ENCODE results near the gene ADGB. TPM values are rescaled to one million over a fixed set of nuclear protein-coding genes. Genes with fewer than 3 reads are reported as not detected.

Gene ADGB
- total and polyA plus RNA-seq, 2 of the 13 experiments (the other 11 are each of a cell fraction or from before 2014, with no cell fraction given): not detected

GRCh38 chr6:146857180-146857979 is 258.6 kb downstream of the ADGB start (continued):
- TF ChIP-seq SKIL (CRISPR knock-in tag; IDR thresholded peaks at IDR 0.05; ENCODE audit: borderline replicate concordance): no peak
- no peak for TF ChIP-seq DPF2 (CRISPR knock-in tag; IDR thresholded peaks at IDR 0.05; ENCODE audit: borderline replicate concordance, low read depth)
- no peak for TF ChIP-seq ZFP62 (CRISPR knock-in tag; IDR thresholded peaks at IDR 0.05)
- TF ChIP-seq PATZ1 (CRISPR knock-in tag; IDR thresholded peaks at IDR 0.05): 0 out of 2 replicates have a peak, but pooled peaks have one; percentile 32
- 0 out of 2 replicates have a peak, but pooled peaks have one; percentile 39 for TF ChIP-seq ZSCAN29 (CRISPR knock-in tag; conservative IDR thresholded peaks at IDR 0.05)
- no peak for TF ChIP-seq FOXP1 (IDR thresholded peaks at IDR 0.05)
- TF ChIP-seq FOXP1 (CRISPR knock-in tag; IDR thresholded peaks at IDR 0.05): no peak; the same call in 1 of the 2 replicates
- TF ChIP-seq HNF4G (IDR thresholded peaks at IDR 0.05; ENCODE audit: borderline replicate concordance, low read depth, low read length): no peak; the same call in 1 of the 2 replicates
- no peak for TF ChIP-seq HNF4G (CRISPR knock-in tag; IDR thresholded peaks at IDR 0.05; ENCODE audit: borderline replicate concordance, low read depth)
- peak; percentile 40; the same call in 1 of the 2 replicates for TF ChIP-seq SAP130 (CRISPR knock-in tag; IDR thresholded peaks at IDR 0.05; ENCODE audit: low read depth)
- no peak for TF ChIP-seq CERS6 (CRISPR knock-in tag; IDR thresholded peaks at IDR 0.05)
- no peak for TF ChIP-seq GZF1 (CRISPR knock-in tag; IDR thresholded peaks at IDR 0.05)
- peak in 1 of 2 experiments; percentile 92; a peak in 1 of 4 replicates for TF ChIP-seq KLF16 (CRISPR knock-in tag; IDR thresholded peaks at IDR 0.05)
- TF ChIP-seq, protein P1, sequence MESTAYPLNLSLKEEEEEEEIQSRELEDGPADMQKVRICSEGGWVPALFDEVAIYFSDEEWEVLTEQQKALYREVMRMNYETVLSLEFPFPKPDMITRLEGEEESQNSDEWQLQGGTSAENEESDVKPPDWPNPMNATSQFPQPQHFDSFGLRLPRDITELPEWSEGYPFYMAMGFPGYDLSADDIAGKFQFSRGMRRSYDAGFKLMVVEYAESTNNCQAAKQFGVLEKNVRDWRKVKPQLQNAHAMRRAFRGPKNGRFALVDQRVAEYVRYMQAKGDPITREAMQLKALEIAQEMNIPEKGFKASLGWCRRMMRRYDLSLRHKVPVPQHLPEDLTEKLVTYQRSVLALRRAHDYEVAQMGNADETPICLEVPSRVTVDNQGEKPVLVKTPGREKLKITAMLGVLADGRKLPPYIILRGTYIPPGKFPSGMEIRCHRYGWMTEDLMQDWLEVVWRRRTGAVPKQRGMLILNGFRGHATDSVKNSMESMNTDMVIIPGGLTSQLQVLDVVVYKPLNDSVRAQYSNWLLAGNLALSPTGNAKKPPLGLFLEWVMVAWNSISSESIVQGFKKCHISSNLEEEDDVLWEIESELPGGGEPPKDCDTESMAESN (CRISPR knock-in tag; conservative IDR thresholded peaks at IDR 0.05): peak; percentile 70; the same call in 1 of the 2 replicates
- no peak for TF ChIP-seq SATB2 (CRISPR knock-in tag; IDR thresholded peaks at IDR 0.05)
- no peak; the same call in 1 of the 2 replicates for TF ChIP-seq TAF1 (CRISPR knock-in tag; IDR thresholded peaks at IDR 0.05)
- no peak for TF ChIP-seq NCOR1 (IDR thresholded peaks at IDR 0.05; ENCODE audit: borderline replicate concordance, low read length)
- peak; percentile 77 for TF ChIP-seq SMC3 (IDR thresholded peaks at IDR 0.05; ENCODE audit: low read length)
- TF ChIP-seq ZNF678 (CRISPR knock-in tag; IDR thresholded peaks at IDR 0.05): no peak
- no peak for TF ChIP-seq ZNF251 (CRISPR knock-in tag; IDR thresholded peaks at IDR 0.05)
- peak; percentile 93 for TF ChIP-seq ZNF567 (CRISPR knock-in tag; IDR thresholded peaks at IDR 0.05; ENCODE audit: borderline replicate concordance)
- no peak for TF ChIP-seq MBD4 (IDR thresholded peaks at IDR 0.05; ENCODE audit: borderline replicate concordance, low read length)
- no peak for TF ChIP-seq NCOA1 (CRISPR knock-in tag; IDR thresholded peaks at IDR 0.05)
- TF ChIP-seq NFRKB (IDR thresholded peaks at IDR 0.05): no peak
- TF ChIP-seq ZNF598 (CRISPR knock-in tag; IDR thresholded peaks at IDR 0.05; ENCODE audit: borderline replicate concordance): peak; percentile 90; the same call in 1 of the 2 replicates

Data from HepG2 (cell line).